Inflammatory macrophage (primary cell): Measurements from ENCODE around the gene TBCD.
"Not testable (repeated sequence)": the region's sequence is repeated elsewhere in the genome, so short reads cannot be mapped to it uniquely, and the experiment has no call there.

Experiments used
- DNase-seq, 2 donors: peaks; one replicate each; pipeline ENCODE4 v3.0.0-alpha.2; 2020 to 2022

The TBCD gene

GRCh38 chr17:82976982-82977488 is 225.2 kb downstream of the TBCD start:
- no peak for DNase-seq

DNA sequence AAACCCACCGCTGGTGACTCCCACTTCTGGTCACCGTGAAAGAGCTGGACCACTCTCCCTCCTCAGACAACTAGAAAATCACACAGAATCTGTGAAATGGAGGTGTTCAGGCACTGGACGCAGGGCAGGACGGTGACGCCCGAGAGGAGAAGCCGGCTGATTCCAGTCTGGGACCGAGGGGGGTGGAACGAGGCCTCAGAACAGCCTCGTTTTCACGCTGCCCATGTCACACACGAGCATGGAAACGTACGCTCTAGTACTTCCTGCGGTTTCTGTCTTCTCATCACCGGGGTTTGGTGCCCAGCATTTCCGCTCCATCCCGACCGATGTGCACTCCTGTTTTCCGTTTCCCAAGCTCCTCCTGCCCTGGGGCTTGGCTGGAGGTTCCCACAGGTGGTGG is 225.7 kb downstream of the TBCD start:
- no peak for DNase-seq

GRCh38 chr17:82978765-82979349 is 227.0 kb downstream of the TBCD start:
- peak; percentile 83 to 92 for DNase-seq

GRCh38 chr17:82979718-82980117 is 227.9 kb downstream of the TBCD start:
- DNase-seq: no peak

GRCh38 chr17:82980632-82981031 is 228.8 kb downstream of the TBCD start:
- DNase-seq: no peak

DNA sequence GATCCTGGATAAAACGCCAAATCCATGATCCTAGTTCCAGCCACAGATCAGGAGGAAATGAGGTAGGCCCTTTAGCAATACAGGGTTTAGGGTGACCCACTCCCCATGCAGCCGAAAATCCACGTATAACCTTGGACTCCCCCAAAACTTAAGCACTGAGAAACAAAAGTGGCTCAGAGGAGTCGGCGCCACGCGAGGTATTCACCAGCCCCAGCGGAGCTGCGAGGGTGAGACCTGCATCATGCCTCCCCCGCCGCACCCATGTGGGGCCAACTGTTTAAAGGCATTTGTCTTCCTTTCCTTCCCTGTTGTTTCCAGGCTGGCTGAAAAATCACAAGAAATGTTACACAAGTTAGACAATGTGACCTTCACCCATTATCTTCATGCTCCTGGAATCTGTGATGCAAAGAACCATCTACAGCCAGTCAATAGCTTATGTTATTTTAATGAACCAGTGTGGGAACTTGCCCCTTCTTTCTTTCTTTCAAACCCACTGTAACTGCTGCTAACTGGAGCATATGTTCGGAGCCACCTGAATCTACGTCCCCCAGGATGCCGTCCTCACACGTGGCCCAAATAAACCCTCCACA is 229.4 kb downstream of the TBCD start:
- DNase-seq: no peak

- no peak for DNase-seq
Observed at GRCh38 chr17:82983510-82984248, 231.8 kb downstream of the TBCD start.

DNA sequence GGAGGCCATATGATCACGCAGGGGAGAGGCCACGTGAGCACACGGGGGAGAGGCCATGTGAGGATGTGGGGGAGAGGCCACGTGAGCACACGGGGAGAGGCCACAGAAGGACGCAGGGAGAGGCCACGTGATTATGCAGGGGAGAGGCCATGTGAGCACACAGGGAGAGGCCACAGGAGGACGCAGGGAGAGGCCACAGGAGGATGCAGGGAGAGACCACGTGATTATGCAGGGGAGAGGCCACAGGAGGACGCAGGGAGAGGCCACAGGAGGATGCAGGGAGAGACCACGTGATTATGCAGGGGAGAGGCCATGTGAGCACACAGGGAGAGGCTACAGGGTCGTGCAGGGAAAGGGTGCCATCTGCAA is 232.4 kb downstream of the TBCD start:
- DNase-seq: not testable (repeated sequence)

GRCh38 chr17:82984751-82985427 is 233.0 kb downstream of the TBCD start:
- no peak for DNase-seq

DNA sequence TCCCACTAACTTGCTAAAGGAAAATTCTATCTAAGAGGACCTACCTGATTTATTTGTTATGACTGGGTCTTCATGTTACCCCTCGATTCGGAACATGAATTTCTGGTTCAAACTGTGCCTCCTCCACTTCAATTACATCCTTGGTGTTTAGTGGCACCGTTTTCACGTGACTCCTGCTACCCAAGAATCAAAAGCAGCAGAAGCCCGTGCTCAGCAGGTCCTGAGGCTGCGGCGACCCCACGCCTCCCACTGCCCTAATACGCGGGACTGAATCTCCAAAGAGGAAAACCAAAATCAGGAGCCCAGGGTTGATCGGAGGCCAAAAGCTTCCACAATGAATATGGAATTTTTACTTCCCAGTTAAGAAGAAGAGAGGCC is 233.6 kb downstream of the TBCD start:
- no peak for DNase-seq

DNA sequence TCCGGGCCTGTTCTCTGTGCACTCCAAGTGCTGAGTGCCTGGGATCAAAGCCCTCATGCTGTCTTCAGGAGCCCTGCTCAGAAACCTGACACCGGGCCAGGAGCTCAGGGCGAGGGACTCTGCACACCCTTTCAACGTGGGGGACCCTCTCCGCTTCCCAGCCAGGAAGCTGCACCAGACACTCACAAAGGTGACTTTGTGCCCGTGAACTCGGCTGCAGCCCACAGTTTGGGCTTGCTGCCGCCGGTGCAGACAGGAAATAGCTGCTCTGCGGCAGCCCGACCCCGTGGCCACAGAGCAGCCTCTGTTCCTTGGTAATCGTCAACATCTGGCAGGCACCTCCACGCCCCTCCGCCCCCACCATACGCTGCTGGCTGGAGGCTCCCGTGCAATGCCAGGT is 234.1 kb downstream of the TBCD start:
- no peak for DNase-seq

DNA sequence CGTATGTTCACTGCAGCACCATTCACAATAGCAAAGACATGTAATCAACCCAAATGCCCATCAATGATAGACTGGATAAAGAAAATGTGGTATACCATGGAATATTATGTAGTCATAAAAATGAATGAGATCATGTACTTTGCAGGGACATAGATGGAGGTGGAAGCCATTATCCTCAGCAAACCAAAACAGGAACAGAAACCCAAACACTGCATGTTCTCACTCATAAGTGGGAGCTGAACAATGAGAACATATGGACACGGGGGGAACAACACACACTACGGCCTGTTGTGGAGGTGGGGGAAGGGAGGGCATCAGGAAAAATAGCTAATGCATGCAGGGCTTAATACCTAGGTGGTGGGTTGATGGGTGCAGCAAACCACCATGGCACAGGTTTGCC is 237.2 kb downstream of the TBCD start:
- peak; percentile 35 to 53 for DNase-seq

DNA sequence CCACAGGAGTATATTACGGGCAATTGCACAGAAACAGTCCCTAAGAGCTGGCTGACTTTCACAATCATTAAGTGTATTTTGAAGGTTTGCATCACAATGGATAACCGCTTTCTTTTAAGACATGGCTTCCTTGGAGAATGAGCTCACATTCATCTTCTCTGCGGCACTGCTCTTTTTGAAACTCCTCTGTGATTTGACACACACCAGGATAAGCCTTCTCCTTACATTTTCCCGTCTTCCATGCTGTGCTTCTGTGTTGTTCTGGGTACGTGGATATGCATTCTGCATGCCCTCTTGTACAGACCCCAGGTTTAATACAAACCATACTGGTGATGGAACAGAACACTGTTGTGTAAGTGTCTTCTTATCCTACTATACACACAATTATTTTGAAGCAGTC is 238.0 kb downstream of the TBCD start:
- no peak for DNase-seq

- no peak for DNase-seq
Observed at GRCh38 chr17:82993005-82993404, 241.1 kb downstream of the TBCD start.
